Activated CD4-positive, alpha-beta memory T cell treated with anti-CD3 and anti-CD28 coated beads for 36 hours (primary cell): ENCODE results near the gene TBL1X. TPM values are rescaled to one million over a fixed set of nuclear protein-coding genes. Genes with fewer than 3 reads are reported as not detected.

Experiments used
- CTCF ChIA-PET: fragments of 350-600 bp; sonication (Branson Sonifier 250); formaldehyde crosslinking; loops from one replicate; lab custom pipeline; 2021; ENCODE audit warnings: antibody characterized with exemption, inconsistent platforms; lab: Charles Lee
- POLR2A ChIA-PET: fragments of 350-600 bp; sonication (Branson Sonifier 250); formaldehyde crosslinking; loops from one replicate; lab custom pipeline; 2021; ENCODE audit warnings: antibody characterized with exemption; lab: Charles Lee
- DNase-seq: peaks from one replicate; pipeline ENCODE4 v3.0.0-alpha.2; 2020
- H3K27ac Mint-ChIP-seq: one replicate; pipeline ENCODE4 v1.8.0; 2021; ENCODE audit warnings: mixed read lengths
- H3K27me3 Mint-ChIP-seq: one replicate; pipeline ENCODE4 v1.8.0; 2021; ENCODE audit warnings: mixed read lengths
- H3K36me3 Mint-ChIP-seq: one replicate; pipeline ENCODE4 v1.8.0; 2021; ENCODE audit warnings: mixed read lengths
- H3K4me1 Mint-ChIP-seq: one replicate; pipeline ENCODE4 v1.8.0; 2021; ENCODE audit warnings: low read depth, mixed read lengths
- H3K4me3 Mint-ChIP-seq: one replicate; pipeline ENCODE4 v1.8.0; 2021; ENCODE audit warnings: mild to moderate bottlenecking, mixed read lengths
- H3K9me3 Mint-ChIP-seq: one replicate; pipeline ENCODE4 v1.8.0; 2021; ENCODE audit warnings: mixed read lengths
- intact Hi-C: fragments of 100-400 bp; cut with micrococcal nuclease; formaldehyde crosslinking; loops from one replicate; pipeline ENCODE4 v1.15.1; 2023
- total RNA-seq, 2 experiments: library from RNA; stranded (reverse); gene quantifications; one replicate each; pipeline ENCODE4 v1.2.3, GENCODE V29; 2021

The TBL1X gene
- total RNA-seq, 2 experiments from 2014 or later: 21.1 to 23.5 TPM

DNA sequence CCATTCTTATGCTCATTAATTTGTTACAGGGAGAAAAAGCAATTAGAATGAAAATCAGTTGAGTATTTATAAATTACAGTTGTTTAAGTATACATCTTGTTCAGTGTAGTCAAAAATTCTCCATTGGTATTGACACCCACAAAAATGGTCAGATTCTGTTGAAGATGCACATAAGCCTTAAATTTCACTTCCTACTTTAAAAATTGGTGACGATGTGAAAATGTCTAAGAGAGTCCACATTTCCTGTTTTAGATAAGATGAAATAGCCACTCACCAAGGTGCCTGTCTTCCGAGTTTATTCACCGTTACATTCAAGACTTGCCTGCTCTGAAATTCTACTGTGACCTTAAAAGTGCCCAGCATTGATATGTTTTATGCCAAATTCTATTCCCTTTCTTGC is 207.1 kb downstream of the TBL1X start:
- Mint-ChIP-seq H3K27ac (no peak overlapping the region), H3K4me3 (no peak overlapping the region), H3K27me3 (no peaks in the 10 kb centered on the region), H3K4me1 (peaks cover 4% of the 10 kb centered on the region), H3K9me3 (peaks cover 4% of the 10 kb centered on the region), H3K36me3 (peaks cover 11% of the 10 kb centered on the region)
- POLR2A ChIA-PET: no interaction called here
- intact Hi-C loops: no loop called here
- no peak for DNase-seq
- CTCF ChIA-PET: no interaction called here

DNA sequence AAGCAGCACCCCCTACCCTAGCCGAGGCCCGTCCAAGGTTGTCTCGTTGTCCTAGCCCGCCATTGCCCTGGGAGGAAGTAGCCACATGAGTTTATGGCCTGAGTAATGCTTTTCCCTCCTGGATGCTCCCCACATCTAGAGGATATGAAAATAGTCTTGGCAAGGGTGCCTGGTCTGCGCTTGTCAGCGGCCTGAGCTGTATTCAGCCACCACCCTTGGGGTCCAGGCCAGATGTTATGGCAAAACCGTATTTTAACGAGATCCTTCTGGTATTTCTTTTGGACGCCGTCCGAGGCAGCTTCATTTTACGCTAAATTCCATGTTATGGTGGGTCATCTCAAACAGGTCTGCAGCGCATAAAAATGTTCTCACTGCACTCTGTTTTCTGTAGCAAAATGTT is 211.4 kb downstream of the TBL1X start:
- ChIA-PET CTCF (interaction anchor here (1.4 kb wide), 1 partner anchor 363 kb away, joined by 3 read pairs; no protein-coding TSS in a partner anchor), POLR2A (no interaction called here)
- no peak for DNase-seq
- peaks cover 15% of the 10 kb centered on the region for H3K36me3 Mint-ChIP-seq
- H3K4me1 Mint-ChIP-seq: peaks cover 20% of the 10 kb centered on the region
- H3K27ac Mint-ChIP-seq: no peak overlapping the region
- no peaks in the 10 kb centered on the region for H3K27me3 Mint-ChIP-seq
- H3K9me3 Mint-ChIP-seq: peaks cover 4% of the 10 kb centered on the region
- no peak overlapping the region for H3K4me3 Mint-ChIP-seq
- intact Hi-C loops: loop anchor here (2.0 to 5.0 kb wide), 2 partner anchors 220 to 421 kb away; no protein-coding TSS in a partner anchor

GRCh38 chrX:9676738-9677097 is 211.9 kb downstream of the TBL1X start:
- intact Hi-C loops: loop anchor here (1.0 to 5.0 kb wide), 10 partner anchors 32 to 421 kb away; no protein-coding TSS in a partner anchor
- ChIA-PET CTCF (interaction anchor here (1.4 kb wide), 1 partner anchor 363 kb away, joined by 3 read pairs; no protein-coding TSS in a partner anchor), POLR2A (interaction anchor here (0.7 kb wide), 1 partner anchor 38 kb away, joined by 3 read pairs; no protein-coding TSS in a partner anchor)
- no peak for DNase-seq
- Mint-ChIP-seq H3K4me3 (no peak overlapping the region), H3K27me3 (no peaks in the 10 kb centered on the region), H3K9me3 (peaks cover 4% of the 10 kb centered on the region), H3K27ac (no peak overlapping the region), H3K36me3 (peaks cover 15% of the 10 kb centered on the region), H3K4me1 (peaks cover 20% of the 10 kb centered on the region)

GRCh38 chrX:9677098-9677739 is 212.4 kb downstream of the TBL1X start:
- intact Hi-C loops: loop anchor here (1.0 to 5.0 kb wide), 10 partner anchors 33 to 420 kb away; no protein-coding TSS in a partner anchor
- H3K9me3 Mint-ChIP-seq: peaks cover 4% of the 10 kb centered on the region
- H3K4me1 Mint-ChIP-seq: peaks cover 20% of the 10 kb centered on the region
- CTCF ChIA-PET: interaction anchor here (1.4 kb wide), 1 partner anchor 364 kb away, joined by 3 read pairs; no protein-coding TSS in a partner anchor
- H3K27me3 Mint-ChIP-seq: no peaks in the 10 kb centered on the region
- DNase-seq: peak; percentile 43
- peak overlapping the region; percentile 14 for H3K27ac Mint-ChIP-seq
- H3K4me3 Mint-ChIP-seq: no peak overlapping the region
- POLR2A ChIA-PET: interaction anchor here (0.7 to 1.1 kb wide), 2 partner anchors 39 to 216 kb away, joined by 3 to 5 read pairs; no protein-coding TSS in a partner anchor
- peaks cover 14% of the 10 kb centered on the region for H3K36me3 Mint-ChIP-seq

- H3K4me1 Mint-ChIP-seq: peaks cover 20% of the 10 kb centered on the region
- H3K9me3 Mint-ChIP-seq: peaks cover 4% of the 10 kb centered on the region
- POLR2A ChIA-PET: interaction anchor here (1.1 kb wide), 1 partner anchor 217 kb away, joined by 5 read pairs; no protein-coding TSS in a partner anchor
- no peaks in the 10 kb centered on the region for H3K27me3 Mint-ChIP-seq
- CTCF ChIA-PET: no interaction called here
- H3K36me3 Mint-ChIP-seq: peaks cover 10% of the 10 kb centered on the region
- H3K4me3 Mint-ChIP-seq: no peak overlapping the region
- no peak for DNase-seq
- intact Hi-C loops: loop anchor here (5.0 kb wide), 1 partner anchor 419 kb away; no protein-coding TSS in a partner anchor
- no peak overlapping the region for H3K27ac Mint-ChIP-seq
These were observed 213.5 kb downstream of the TBL1X start for GRCh38 chrX:9678215-9678965.

- ChIA-PET POLR2A (no interaction called here), CTCF (no interaction called here)
- Mint-ChIP-seq H3K27me3 (no peaks in the 10 kb centered on the region), H3K4me1 (peaks cover 20% of the 10 kb centered on the region), H3K9me3 (peaks cover 4% of the 10 kb centered on the region), H3K36me3 (peaks cover 15% of the 10 kb centered on the region), H3K27ac (no peak overlapping the region), H3K4me3 (no peak overlapping the region)
- no peak for DNase-seq
- intact Hi-C loops: no loop called here
These were observed 216.2 kb downstream of the TBL1X start for GRCh38 chrX:9681011-9681410.

DNA sequence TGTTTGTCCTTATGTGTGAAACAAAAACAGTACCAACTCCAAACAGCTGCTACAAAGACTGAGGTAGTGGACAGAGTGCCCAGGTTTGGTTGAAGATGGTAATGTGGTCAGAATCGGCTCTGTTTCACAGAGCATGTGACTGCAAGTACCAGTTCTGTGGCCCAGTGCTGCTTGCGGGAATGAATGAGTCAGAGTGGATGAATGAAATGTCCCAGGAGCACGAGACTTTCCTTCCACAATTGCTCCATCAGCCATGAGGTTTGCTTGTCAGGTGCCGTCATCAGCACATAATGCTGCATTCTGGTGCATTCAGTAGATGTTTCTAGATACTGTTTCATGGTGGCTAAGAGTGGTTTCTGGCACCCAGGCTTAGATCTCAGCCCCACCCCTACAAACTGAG is 216.6 kb downstream of the TBL1X start:
- POLR2A ChIA-PET: no interaction called here
- no peaks in the 10 kb centered on the region for H3K27me3 Mint-ChIP-seq

DNA sequence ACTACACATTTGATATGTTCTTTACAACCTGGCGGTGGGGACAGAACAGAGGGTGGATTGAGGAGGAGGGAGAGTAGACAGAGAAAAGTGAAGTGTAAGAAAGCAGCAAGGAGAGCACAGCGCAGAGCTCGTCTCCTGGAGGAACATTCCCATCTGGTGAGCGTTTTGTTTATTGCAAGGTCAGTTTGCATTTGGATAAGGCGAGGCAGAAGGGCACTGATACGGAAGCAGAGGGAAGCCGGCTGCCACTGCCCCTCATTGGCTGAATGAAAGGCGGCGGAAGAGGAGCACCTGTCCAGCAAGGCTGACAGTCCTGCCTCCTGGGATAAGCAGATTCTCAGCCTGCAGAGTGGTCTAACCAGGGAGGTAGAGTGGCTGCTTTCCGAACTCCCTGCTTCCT is 217.6 kb downstream of the TBL1X start:
- H3K36me3 Mint-ChIP-seq: peaks cover 10% of the 10 kb centered on the region
- H3K27ac Mint-ChIP-seq: no peak overlapping the region
- no peak for DNase-seq
- no peak overlapping the region for H3K4me3 Mint-ChIP-seq
- ChIA-PET CTCF (no interaction called here), POLR2A (no interaction called here)
- H3K9me3 Mint-ChIP-seq: no peaks in the 10 kb centered on the region
- H3K4me1 Mint-ChIP-seq: peaks cover 12% of the 10 kb centered on the region
- intact Hi-C loops: no loop called here
- H3K27me3 Mint-ChIP-seq: no peaks in the 10 kb centered on the region

More for the DNA sequence above, 216.6 kb downstream of the TBL1X start:
- Mint-ChIP-seq H3K27ac (no peak overlapping the region), H3K36me3 (peaks cover 13% of the 10 kb centered on the region), H3K9me3 (peaks cover 4% of the 10 kb centered on the region), H3K4me1 (peaks cover 20% of the 10 kb centered on the region), H3K4me3 (no peak overlapping the region)
- no peak for DNase-seq
- intact Hi-C loops: no loop called here
- CTCF ChIA-PET: no interaction called here

DNA sequence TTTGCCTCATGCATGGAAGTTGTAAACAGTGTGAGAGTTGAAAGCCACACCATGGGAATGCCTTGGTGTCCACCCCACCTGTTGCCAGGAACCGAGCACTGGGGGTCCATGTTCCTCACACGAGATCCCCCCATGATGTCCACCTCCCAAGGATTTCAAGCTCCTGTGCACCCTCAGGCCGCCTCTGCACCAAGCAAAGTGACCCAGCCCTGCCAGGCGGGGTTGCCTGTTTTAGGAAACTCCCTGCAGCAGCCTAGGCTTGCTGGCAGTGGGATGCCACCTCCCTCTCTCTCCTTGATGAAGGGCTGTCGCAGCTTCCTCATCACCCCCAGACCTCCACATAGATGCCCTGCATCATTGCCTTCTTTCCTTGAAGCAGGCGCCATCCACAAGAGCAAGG is 218.0 kb downstream of the TBL1X start:
- DNase-seq: no peak
- no peaks in the 10 kb centered on the region for H3K9me3 Mint-ChIP-seq
- intact Hi-C loops: no loop called here
- H3K4me1 Mint-ChIP-seq: peaks cover 8% of the 10 kb centered on the region
- ChIA-PET CTCF (no interaction called here), POLR2A (no interaction called here)
- no peaks in the 10 kb centered on the region for H3K27me3 Mint-ChIP-seq
- no peak overlapping the region for H3K27ac Mint-ChIP-seq
- no peak overlapping the region for H3K4me3 Mint-ChIP-seq
- H3K36me3 Mint-ChIP-seq: peaks cover 10% of the 10 kb centered on the region

DNA sequence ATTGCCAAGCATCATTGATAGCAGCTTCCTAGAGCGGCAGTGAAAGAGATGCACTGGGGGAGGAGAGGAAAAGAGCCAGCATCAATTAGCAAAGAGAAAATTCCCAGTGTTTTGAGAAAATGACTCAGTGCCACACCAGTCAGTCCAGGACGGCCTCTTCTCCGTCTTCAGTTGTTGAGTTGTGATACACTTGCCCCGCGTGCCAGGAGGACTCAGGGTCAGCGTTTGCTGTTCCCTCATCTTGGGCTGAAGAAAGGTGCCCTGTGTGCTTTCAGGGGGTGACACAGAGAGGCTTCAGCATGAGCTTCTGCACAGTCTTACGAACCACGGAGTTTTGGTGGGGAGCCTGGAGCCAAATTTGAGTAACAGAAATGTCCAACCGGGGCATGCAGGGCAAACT is 218.5 kb downstream of the TBL1X start:
- Mint-ChIP-seq H3K36me3 (peaks cover 12% of the 10 kb centered on the region), H3K27ac (no peak overlapping the region), H3K4me1 (peaks cover 3% of the 10 kb centered on the region), H3K27me3 (no peaks in the 10 kb centered on the region), H3K9me3 (no peaks in the 10 kb centered on the region), H3K4me3 (no peak overlapping the region)
- POLR2A ChIA-PET: no interaction called here
- no peak for DNase-seq
- CTCF ChIA-PET: no interaction called here
- intact Hi-C loops: no loop called here

DNA sequence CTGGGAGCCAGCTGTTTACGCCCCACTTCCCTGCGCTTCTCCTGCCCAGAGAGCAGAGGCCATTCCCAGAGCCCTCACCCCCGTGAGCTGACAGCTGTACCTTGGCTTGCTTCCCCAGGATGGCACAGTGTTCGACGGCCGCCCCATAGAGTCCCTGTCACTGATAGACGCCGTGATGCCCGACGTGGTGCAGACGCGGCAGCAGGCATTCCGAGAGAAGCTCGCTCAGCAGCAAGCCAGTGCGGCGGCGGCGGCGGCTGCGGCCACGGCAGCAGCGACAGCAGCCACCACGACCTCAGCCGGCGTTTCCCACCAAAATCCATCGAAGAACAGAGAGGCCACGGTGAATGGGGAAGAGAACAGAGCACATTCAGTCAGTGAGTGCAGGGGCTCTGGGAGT is 223.0 kb downstream of the TBL1X start:
- Mint-ChIP-seq H3K9me3 (no peaks in the 10 kb centered on the region), H3K27ac (no peak overlapping the region), H3K36me3 (peaks cover 13% of the 10 kb centered on the region), H3K27me3 (no peaks in the 10 kb centered on the region), H3K4me3 (no peak overlapping the region), H3K4me1 (peaks cover 2% of the 10 kb centered on the region)
- intact Hi-C loops: no loop called here
- ChIA-PET POLR2A (no interaction called here), CTCF (interaction anchor here (0.8 kb wide), 1 partner anchor 718 kb away, joined by 3 read pairs; no protein-coding TSS in a partner anchor)
- no peak for DNase-seq

DNA sequence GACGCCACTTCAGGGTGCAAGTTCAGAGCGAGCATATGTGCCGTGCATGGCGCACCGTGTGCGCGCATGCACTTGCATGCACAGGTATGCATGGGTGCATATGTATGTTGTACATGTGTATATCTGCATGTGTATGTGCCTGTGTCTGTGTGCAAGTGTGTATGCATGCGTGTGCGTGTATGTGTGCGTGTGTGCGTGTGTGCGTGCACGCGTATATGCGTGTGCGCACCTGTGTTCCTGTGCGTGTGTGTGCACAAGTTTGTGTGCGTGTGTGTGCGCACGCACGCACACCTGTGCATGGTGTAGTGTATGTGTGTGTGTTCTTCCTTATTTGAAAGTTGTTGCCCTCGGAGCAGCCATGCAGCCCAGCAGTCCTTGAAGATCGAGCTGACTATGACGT is 224.0 kb downstream of the TBL1X start:
- H3K27me3 Mint-ChIP-seq: no peaks in the 10 kb centered on the region
- no peak for DNase-seq
- H3K27ac Mint-ChIP-seq: no peak overlapping the region
- H3K4me1 Mint-ChIP-seq: peaks cover 7% of the 10 kb centered on the region
- ChIA-PET CTCF (interaction anchor here (0.8 kb wide), 1 partner anchor 719 kb away, joined by 3 read pairs; no protein-coding TSS in a partner anchor), POLR2A (no interaction called here)
- peaks cover 19% of the 10 kb centered on the region for H3K36me3 Mint-ChIP-seq
- H3K4me3 Mint-ChIP-seq: no peak overlapping the region
- H3K9me3 Mint-ChIP-seq: no peaks in the 10 kb centered on the region
- intact Hi-C loops: no loop called here
